DOHH2 (cell line): ENCODE data around the gene BRIP1.
"Not testable (repeated sequence)": the region's sequence is repeated elsewhere in the genome, so short reads cannot be mapped to it uniquely, and the experiment has no call there.

Source experiments
- H3F3A ChIP-seq: fragments of 200-600 bp; sonication (generic), shearing (Covaris generic); 2 replicates; pipeline ENCODE4 v1.6.0; 2016; ENCODE audit warnings: antibody characterized with exemption, mild to moderate bottlenecking; ENCODE audit not compliant: control insufficient read depth, insufficient read depth
- H3K27ac ChIP-seq: fragments of 200-600 bp; sonication (generic); 2 replicates; pipeline ENCODE4 v1.5.1; 2014; ENCODE audit warnings: low read depth, mild to moderate bottlenecking, low read length, moderate library complexity
- H3K27me3 ChIP-seq: fragments of 200-600 bp; sonication (generic); 2 replicates; pipeline ENCODE4 v1.6.1; 2014; ENCODE audit warnings: mild to moderate bottlenecking, low read length, mixed read lengths; ENCODE audit not compliant: control insufficient read depth
- H3K36me3 ChIP-seq: fragments of 200-600 bp; sonication (generic); 2 replicates; pipeline ENCODE4 v1.6.1; 2014; ENCODE audit warnings: mild to moderate bottlenecking, low read length, moderate library complexity, mixed read lengths; ENCODE audit not compliant: control insufficient read depth
- H3K4me1 ChIP-seq: fragments of 200-600 bp; sonication (generic); 2 replicates; pipeline ENCODE4 v1.6.1; 2014; ENCODE audit warnings: mild to moderate bottlenecking, low read length, mixed read lengths; ENCODE audit not compliant: control insufficient read depth
- H3K4me2 ChIP-seq: fragments of 200-600 bp; sonication (generic); 2 replicates; pipeline ENCODE4 v1.6.0; 2014; ENCODE audit warnings: mild to moderate bottlenecking, low read length, moderate library complexity
- H3K4me3 ChIP-seq: fragments of 200-600 bp; sonication (generic); 2 replicates; pipeline ENCODE4 v1.5.1; 2014; ENCODE audit warnings: mild to moderate bottlenecking, low read length, mixed read lengths
- H3K79me2 ChIP-seq: fragments of 200-600 bp; sonication (generic); 2 replicates; pipeline ENCODE4 v1.6.1; 2014; ENCODE audit warnings: mild to moderate bottlenecking, low read length, mixed read lengths; ENCODE audit not compliant: control insufficient read depth
- H3K9me2 ChIP-seq: fragments of 200-600 bp; sonication (generic); replicated peaks from 2 replicates; pipeline ENCODE4 v1.6.1; 2014; ENCODE audit warnings: mild to moderate bottlenecking, low read length, mixed read lengths; ENCODE audit not compliant: control insufficient read depth
- H3K9me3 ChIP-seq: fragments of 200-600 bp; sonication (generic); 2 replicates; pipeline ENCODE4 v1.6.1; 2014; ENCODE audit warnings: antibody characterized with exemption, low read length, mixed read lengths; ENCODE audit not compliant: control insufficient read depth, insufficient read depth
- H4K20me1 ChIP-seq: fragments of 200-600 bp; sonication (generic); 2 replicates; pipeline ENCODE4 v1.6.0; 2014; ENCODE audit warnings: low read depth, mild to moderate bottlenecking, antibody characterized with exemption, low read length, moderate library complexity; ENCODE audit not compliant: control insufficient read depth, insufficient read depth
- EZH2phosphoT487 ChIP-seq: fragments of 200-600 bp; sonication (generic); IDR thresholded peaks from 2 replicates; pipeline ENCODE4 v1.6.1; 2017; ENCODE audit warnings: borderline replicate concordance, mild to moderate bottlenecking, antibody characterized with exemption, low read length, moderate library complexity, mixed read lengths
- TF ChIP-seq, protein P1 (sequence below): fragments of 200-600 bp; sonication (generic); IDR thresholded peaks from one replicate; pipeline ENCODE4 v1.5.1; 2014; ENCODE audit warnings: antibody characterized with exemption, mild to moderate bottlenecking, low read depth, low read length; ENCODE audit not compliant: poor library complexity, severe bottlenecking

The BRIP1 gene

DNA sequence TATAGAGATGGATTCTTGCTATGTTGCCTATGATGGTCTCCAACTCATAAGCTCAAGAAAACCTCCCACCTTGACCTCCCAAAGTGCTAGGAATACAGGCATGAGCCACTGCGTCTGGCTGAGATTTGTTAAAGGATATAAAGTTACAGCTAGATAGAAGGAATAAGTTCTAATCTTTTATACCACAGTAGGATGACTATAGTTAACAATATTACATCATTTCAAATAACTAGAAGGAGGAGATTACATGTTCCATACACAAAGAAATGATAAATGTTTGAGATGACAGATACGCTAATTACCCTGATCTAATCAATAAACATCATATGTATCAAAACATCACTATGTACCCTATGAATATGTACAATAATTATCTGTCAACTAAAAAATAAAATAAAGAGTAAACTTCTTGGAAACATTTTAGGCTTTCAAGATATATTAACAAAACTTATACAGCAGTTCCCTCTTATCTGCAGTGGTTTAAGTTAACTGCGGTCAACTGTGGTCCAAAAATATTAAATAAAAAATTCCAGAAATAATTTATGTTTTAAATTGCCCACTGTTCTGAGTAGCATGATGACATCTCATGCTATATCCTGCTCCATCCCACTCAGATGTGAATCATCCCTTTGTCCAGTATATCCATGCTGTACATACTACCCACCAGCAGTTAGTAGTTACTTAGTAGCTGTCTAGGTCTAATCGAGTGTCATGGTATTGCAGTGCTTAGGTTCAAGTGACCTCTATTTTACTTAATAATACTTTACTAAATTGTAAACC, 143.1 kb downstream of the BRIP1 start:
- no peak overlapping the region for H3K4me2 ChIP-seq
- peaks cover 16% of the 10 kb centered on the region for H3K9me3 ChIP-seq
- no peaks in the 10 kb centered on the region for H3F3A ChIP-seq
- H3K4me3 ChIP-seq = no peak overlapping the region
- no peak for TF ChIP-seq EZH2phosphoT487
- TF ChIP-seq, protein P1, sequence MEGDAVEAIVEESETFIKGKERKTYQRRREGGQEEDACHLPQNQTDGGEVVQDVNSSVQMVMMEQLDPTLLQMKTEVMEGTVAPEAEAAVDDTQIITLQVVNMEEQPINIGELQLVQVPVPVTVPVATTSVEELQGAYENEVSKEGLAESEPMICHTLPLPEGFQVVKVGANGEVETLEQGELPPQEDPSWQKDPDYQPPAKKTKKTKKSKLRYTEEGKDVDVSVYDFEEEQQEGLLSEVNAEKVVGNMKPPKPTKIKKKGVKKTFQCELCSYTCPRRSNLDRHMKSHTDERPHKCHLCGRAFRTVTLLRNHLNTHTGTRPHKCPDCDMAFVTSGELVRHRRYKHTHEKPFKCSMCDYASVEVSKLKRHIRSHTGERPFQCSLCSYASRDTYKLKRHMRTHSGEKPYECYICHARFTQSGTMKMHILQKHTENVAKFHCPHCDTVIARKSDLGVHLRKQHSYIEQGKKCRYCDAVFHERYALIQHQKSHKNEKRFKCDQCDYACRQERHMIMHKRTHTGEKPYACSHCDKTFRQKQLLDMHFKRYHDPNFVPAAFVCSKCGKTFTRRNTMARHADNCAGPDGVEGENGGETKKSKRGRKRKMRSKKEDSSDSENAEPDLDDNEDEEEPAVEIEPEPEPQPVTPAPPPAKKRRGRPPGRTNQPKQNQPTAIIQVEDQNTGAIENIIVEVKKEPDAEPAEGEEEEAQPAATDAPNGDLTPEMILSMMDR = no peak
- H3K79me2 ChIP-seq = no peaks in the 10 kb centered on the region
- peaks cover 59% of the 10 kb centered on the region for H3K36me3 ChIP-seq
- no peaks in the 10 kb centered on the region for H4K20me1 ChIP-seq
- H3K27me3 ChIP-seq = no peaks in the 10 kb centered on the region
- no peaks in the 10 kb centered on the region for H3K4me1 ChIP-seq
- no peak overlapping the region for H3K27ac ChIP-seq
- H3K9me2 ChIP-seq = no peaks in the 10 kb centered on the region

DNA sequence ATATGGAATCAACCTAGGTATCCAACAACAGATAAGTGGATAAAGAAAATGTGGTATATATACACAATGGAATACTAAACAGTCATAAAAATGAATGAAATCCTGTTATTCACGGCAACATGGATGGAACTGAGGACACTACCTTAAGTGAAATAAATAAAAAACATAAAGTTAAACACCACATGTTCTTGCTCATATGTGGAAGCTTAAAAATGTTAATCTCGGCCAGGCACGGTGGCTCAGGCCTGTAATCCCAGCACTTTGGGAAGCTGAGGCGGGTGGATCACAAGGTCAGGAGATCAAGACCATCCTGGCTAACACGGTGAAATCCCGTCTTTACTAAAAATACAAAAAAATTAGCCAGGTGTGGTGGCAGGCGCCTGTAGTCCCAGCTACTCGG, 144.1 kb downstream of the BRIP1 start:
- not testable (repeated sequence) for H3K9me2 ChIP-seq, H3K27ac ChIP-seq, H4K20me1 ChIP-seq, H3F3A ChIP-seq, H3K79me2 ChIP-seq, H3K27me3 ChIP-seq, H3K4me1 ChIP-seq, H3K4me2 ChIP-seq, H3K4me3 ChIP-seq
- Histone ChIP-seq H3K9me3 (peaks cover 16% of the 10 kb centered on the region), H3K36me3 (peaks cover 65% of the 10 kb centered on the region)

DNA sequence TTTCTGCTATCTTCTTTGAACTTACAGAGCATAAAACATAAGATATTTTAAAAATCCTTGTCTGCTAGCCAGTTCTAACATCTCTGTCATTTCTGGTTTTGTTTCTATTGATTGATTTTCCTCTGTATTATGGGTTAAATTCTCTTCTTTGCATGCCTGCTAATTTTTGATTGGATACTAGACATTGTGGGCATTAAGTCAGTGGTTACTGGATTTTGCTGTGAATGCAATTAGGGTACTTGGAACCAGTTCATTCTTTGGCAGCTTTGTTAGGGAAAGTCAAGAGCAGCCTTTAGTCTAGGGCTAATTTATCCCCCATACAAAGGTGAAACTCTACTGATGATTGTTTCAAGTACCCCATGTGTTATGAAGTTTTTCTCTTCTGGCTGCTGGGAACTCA, 145.3 kb downstream of the BRIP1 start:
- H3F3A ChIP-seq = no peaks in the 10 kb centered on the region
- H3K4me1 ChIP-seq = no peaks in the 10 kb centered on the region
- TF ChIP-seq EZH2phosphoT487 = no peak
- TF ChIP-seq, protein P1 = no peak
- no peaks in the 10 kb centered on the region for H3K27me3 ChIP-seq
- H3K4me2 ChIP-seq = no peak overlapping the region
- no peaks in the 10 kb centered on the region for H3K9me2 ChIP-seq
- H3K4me3 ChIP-seq = no peak overlapping the region
- no peaks in the 10 kb centered on the region for H3K79me2 ChIP-seq
- no peak overlapping the region for H3K27ac ChIP-seq
- peaks cover 16% of the 10 kb centered on the region for H3K9me3 ChIP-seq
- H4K20me1 ChIP-seq = no peaks in the 10 kb centered on the region
- H3K36me3 ChIP-seq = peaks cover 59% of the 10 kb centered on the region

GRCh38 chr17:61717352-61717751, 146.0 kb downstream of the BRIP1 start:
- Histone ChIP-seq H3K4me1 (no peaks in the 10 kb centered on the region), H3K4me3 (no peak overlapping the region), H3K4me2 (no peak overlapping the region), H3F3A (no peaks in the 10 kb centered on the region), H3K27me3 (no peaks in the 10 kb centered on the region), H3K9me2 (no peaks in the 10 kb centered on the region), H3K27ac (no peak overlapping the region), H3K36me3 (peaks cover 59% of the 10 kb centered on the region), H3K79me2 (no peaks in the 10 kb centered on the region), H4K20me1 (no peaks in the 10 kb centered on the region), H3K9me3 (peaks cover 16% of the 10 kb centered on the region)
- TF ChIP-seq, protein P1 = no peak
- no peak for TF ChIP-seq EZH2phosphoT487
